HG02642 (cell line): ENCODE measurements around the gene VGF.
"Not testable (repeated sequence)": the region's sequence is repeated elsewhere in the genome, so short reads cannot be mapped to it uniquely, and the experiment has no call there.

ENCODE experiments used
- ATAC-seq: cut with Tn5 transposase; IDR thresholded peaks from one replicate; pipeline ENCODE4 v1.9.1; 2021; ENCODE audit warnings: mild to moderate bottlenecking; ENCODE audit not compliant: unreplicated experiment, poor library complexity

Gene VGF

DNA sequence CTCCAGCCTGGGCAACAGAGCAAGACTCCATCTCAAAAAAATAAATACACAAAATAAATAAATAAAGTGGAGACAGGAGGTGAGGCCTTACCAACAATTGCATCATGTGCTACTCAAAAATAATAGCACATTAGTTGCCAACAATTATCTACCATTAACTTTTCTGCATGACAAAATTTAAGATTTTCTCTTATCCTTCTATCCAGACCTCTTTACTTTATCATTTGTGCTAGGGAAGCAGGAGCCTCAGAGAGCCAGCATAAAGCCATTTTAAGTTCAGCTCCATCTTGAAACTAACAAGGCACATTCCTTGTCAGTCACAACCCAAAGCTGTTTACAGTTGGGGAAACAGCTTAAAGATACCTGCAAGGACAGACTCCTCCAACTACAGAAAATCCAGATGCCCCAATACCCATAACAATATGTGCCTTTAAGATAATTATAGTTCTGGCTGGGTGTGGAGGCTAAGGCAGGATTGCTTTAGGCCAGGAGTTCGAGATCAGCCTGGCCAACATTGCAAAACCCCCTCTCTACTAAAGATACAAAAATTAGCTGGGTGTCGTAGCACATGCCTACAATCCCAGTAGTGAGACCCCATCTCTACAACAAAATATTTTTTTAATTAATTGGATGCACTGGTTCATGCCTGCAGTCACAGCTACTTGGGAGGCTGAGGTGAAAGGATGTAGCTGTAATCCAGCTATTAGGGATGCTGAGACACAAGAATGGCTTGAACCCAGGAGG is 13.3 kb downstream of the VGF start:
- ATAC-seq: no peak

DNA sequence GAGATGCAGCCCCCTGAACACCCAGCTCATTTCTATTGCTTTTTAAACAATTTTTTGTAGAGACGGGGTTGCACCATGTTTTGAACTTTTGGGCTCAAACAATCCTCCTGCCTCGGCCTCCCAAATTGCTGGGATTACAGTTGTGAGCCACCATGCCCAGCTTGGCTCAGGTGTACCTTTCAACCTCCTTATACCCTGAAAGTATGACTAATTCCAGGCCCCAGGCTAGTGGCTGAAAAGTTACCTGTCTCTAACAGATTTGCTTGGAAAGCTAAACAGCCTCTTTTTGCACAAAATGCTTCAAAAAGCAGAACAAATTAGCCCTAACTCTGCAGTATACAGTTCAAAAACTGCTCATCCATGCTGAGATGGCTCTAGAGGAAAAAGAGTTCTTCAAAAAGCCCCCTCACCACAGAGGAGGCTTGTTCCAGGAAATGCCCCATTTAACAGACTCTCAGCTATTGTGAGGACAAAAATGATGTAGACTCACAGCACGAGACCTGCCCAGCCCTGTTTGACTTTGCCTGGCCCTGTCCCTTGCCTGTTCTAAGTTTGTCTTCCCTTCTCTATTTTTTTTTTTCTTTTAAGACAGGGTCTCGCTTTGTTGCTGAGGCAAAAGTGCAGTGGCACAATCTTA is 24.5 kb downstream of the VGF start:
- ATAC-seq: no peak

DNA sequence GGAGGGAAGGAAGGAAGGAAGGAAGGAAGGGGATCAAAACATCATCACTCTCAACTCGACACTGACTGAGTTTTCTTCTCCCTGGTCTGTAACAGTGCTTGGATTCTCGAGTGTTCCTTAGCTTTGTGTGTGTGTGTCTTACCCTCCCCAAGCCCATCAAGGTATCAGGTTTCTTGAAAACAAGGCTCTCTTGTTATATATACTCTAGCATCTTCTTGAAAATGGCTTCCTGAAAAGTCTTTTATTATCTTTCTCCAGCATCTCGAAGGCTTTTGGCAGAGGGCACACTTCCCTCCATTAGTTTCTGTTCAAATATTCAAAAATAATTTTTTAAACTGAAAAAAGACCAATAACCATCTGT is 25.1 kb downstream of the VGF start:
- no peak for ATAC-seq

DNA sequence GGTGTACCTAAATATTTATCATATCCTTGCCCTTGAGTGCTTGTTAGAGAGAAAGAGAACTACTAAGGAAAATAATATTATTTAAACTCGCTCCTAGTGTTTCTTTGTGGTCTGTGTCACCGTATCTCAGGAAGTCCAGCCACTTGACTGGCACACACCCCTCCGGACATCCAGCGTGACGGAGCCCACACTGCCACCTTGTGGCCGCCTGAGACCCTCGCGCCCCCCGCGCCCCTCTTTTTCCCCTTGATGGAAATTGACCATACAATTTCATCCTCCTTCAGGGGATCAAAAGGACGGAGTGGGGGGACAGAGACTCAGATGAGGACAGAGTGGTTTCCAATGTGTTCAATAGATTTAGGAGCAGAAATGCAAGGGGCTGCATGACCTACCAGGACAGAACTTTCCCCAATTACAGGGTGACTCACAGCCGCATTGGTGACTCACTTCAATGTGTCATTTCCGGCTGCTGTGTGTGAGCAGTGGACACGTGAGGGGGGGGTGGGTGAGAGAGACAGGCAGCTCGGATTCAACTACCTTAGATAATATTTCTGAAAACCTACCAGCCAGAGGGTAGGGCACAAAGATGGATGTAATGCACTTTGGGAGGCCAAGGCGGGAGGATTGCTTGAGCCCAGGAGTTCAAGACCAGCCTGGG is 27.0 kb downstream of the VGF start:
- ATAC-seq: peak; percentile 77

DNA sequence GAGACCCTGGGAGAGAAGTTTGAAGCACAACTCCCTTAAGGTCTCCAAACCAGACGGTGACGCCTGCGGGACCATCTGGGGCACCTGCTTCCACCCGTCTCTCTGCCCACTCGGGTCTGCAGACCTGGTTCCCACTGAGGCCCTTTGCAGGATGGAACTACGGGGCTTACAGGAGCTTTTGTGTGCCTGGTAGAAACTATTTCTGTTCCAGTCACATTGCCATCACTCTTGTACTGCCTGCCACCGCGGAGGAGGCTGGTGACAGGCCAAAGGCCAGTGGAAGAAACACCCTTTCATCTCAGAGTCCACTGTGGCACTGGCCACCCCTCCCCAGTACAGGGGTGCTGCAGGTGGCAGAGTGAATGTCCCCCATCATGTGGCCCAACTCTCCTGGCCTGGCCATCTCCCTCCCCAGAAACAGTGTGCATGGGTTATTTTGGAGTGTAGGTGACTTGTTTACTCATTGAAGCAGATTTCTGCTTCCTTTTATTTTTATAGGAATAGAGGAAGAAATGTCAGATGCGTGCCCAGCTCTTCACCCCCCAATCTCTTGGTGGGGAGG is 27.6 kb downstream of the VGF start:
- ATAC-seq: no peak

DNA sequence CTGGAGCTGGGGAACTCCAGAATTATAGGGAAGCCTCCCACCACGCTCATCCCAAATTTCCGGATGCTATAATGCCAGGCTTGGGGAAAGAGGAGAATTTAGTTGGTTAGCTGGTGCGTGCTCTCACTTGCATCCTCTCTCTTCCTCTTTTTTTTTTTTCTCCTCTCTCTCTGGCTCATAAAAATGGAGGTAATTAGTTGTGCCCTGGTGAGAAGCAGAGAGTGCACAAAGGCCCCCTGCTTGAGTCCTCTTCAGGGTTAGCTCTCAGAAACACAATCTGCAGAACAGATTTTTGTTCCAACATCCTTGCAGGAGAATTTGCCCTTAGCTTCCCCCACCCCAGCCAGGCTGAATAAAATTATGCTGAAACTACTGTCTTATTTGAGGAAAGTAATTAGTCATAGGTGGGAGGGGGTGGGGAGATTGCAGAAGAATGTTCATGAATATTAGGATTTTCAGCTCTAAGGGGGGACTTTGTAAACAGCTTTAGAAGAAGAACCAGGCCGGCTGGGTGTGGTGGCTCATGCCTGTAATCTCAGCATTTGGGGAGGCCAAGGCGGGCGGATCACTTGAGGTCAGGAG is 30.9 kb downstream of the VGF start:
- no peak for ATAC-seq

DNA sequence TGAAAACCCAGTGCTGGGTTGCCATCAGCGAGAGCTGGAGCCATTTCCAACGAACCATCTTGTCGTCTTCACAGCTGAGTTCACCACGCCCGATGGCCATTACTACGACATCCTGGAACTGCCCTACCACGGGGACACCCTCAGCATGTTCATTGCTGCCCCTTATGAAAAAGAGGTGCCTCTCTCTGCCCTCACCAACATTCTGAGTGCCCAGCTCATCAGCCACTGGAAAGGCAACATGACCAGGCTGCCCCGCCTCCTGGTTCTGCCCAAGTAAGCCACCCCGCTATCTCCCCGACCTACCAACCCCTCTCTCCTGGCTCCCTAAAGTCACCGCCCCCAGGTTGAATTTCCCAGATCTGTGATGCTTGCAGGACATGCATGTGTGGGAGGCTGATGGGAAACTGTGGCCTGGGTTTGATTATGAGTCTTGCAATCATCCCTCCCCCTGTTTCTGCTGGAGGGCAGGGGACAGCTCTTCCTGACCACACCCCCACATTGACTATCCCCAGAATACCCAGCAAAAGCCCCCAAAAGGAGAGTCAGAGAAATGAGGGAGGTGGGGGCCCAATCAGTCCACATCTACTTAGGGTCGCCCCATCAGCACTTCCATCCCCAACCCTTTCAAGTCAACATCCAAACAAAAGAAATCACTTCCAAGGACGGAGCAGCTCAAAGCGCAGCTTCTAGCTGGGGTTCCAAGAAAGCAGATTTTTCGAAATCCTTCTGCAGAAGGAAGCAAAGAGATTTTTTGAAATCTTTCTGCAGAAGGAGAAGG is 31.6 kb downstream of the VGF start:
- ATAC-seq: no peak

DNA sequence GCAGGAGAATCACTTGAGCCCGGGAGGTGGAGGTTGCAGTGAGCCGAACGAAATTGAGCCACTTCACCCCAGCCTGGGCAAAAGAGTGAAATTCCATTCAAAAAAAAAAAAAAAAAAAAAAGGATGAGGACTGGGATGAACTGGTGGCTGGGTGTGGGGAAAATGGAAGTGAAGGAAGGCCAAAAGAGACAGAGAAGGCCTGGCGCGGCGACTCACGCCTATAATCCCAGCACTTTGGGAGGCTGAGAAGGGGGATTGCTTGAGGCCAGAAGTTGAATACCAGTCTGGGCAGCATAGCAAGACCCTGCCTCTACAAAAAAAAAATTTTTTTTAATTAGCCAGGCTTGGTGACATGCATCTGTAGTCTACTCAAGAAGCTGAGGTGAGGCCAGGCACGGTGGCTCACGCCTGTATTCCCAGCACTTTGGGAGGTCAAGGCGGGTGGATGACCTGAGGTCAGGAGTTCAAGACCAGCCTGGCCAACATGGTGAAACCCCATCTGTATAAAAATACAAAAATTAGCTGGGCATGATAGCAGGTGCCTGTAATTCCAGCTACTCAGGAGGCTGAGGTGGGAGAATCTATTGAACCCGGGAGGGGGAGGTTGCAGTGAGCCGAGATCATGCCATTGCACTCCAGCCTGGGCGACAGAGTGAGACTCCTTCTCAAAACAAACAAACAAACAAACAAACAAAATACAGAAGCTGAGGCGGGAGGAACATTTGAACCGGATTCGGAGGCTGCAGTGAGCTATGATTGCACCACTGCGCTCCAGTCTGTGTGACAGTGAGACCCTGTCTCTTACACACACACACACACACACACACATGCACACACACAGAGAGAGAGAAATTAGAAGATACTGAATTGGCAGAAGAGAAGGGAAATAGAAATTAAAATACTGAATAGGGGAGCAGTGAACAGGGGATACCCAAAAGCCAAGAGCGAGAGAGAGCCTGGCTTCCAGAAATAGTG is 32.5 kb downstream of the VGF start:
- not testable (repeated sequence) for ATAC-seq

DNA sequence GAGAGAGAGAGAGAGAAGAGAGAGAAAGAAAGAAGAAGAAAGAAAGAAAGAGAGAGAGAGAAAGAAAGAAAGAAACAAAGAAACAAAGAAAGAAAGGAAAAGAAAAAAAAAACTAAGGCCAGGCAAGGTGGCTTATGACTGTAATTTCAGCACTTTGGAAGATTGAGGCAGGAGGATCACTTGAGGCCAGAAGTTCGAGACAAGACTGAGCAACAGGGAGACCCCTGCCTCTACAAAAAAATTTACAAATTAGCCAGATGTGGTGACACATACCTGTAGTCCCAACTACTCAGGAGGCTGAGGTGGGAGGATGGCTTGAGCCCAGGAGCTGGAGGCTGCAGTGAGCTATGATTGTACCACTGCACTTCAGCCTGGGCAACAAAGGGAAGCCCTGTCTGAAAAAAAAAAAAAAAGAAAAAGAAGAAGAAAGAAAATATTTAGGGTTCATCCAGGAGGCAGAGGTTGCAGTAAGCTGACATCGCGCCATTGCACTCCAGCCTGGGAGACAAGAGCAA is 35.7 kb downstream of the VGF start:
- ATAC-seq: no peak

DNA sequence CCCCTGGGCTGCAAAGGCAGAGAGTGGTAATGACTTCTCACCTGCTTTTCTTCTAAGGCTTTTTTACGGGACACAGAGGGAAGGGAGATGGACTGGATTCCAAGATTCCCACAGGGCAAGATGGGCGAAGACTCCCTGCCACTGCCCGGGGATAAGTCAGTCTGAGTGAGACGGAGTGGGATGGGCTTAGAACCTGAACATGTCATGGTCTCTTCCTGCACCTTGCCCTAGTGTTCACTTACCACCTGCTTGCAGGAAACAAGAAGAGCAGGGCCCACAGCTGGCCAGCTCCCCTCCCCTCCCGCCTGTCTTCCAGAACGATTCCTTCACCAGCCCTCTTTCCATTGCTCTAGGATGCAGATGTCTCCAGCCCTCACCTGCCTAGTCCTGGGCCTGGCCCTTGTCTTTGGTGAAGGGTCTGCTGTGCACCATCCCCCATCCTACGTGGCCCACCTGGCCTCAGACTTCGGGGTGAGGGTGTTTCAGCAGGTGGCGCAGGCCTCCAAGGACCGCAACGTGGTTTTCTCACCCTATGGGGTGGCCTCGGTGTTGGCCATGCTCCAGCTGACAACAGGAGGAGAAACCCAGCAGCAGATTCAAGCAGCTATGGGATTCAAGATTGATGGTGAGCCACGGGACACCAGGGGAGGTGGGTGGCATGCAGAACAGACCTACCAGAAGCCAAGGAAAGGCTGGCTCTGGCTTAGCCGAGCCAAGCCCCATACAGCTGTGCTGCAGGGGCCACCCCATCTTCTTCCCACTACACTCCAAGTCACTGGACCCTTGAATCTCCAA is 37.1 kb downstream of the VGF start:
- no peak for ATAC-seq

DNA sequence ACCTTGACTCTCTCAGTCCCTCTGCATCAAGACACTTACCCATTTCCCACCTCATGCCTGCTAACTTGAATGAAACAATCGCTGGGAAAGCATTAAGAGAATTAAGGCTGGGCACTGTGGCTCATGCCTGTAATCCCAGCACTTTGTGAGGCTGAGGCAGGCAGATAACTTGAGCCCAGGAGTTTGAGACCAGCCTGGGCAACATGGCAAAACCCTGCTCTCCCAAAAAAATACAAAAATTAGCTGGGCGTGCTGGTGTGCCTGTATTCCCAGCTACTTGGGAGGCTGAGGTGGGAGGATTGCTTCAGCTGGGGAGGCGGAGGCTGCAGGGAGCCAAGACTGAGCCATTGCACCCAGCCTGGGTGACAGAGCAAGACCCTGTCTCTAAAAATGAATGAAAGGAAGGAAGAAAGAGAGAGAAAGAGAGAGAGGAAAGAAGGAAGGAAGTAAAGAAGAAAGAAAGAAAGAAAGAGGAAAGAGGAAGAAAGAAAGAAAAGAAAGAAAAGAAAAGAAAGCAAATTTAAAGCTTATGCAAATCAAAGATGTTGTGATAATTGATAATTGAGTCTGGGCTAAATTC is 37.8 kb downstream of the VGF start:
- ATAC-seq: no peak

DNA sequence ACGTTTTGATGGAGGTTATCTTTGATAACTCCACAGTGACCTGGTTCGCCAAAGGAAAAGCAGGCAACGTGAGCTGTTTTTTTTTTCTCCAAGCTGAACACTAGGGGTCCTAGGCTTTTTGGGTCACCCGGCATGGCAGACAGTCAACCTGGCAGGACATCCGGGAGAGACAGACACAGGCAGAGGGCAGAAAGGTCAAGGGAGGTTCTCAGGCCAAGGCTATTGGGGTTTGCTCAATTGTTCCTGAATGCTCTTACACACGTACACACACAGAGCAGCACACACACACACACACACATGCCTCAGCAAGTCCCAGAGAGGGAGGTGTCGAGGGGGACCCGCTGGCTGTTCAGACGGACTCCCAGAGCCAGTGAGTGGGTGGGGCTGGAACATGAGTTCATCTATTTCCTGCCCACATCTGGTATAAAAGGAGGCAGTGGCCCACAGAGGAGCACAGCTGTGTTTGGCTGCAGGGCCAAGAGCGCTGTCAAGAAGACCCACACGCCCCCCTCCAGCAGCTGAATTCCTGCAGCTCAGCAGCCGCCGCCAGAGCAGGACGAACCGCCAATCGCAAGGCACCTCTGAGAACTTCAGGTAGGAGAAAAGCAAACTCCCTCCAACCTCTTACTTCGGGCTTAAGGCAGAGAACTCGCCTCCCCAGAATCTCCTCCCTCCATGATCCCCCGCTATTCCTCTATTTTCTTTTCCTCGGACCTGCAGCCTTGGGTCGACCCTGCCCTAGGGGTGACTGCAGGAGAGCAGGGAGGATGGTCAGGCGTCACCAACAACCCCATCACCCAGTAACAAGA is 38.5 kb downstream of the VGF start, which contains the start of gene SERPINE1:
Gene SERPINE1, plus strand, starts transcription at position 454 of the 809 bp plus-strand sequence. CDS start 1,290 bp downstream, outside the sequence.
- peak; percentile 38 for ATAC-seq

DNA sequence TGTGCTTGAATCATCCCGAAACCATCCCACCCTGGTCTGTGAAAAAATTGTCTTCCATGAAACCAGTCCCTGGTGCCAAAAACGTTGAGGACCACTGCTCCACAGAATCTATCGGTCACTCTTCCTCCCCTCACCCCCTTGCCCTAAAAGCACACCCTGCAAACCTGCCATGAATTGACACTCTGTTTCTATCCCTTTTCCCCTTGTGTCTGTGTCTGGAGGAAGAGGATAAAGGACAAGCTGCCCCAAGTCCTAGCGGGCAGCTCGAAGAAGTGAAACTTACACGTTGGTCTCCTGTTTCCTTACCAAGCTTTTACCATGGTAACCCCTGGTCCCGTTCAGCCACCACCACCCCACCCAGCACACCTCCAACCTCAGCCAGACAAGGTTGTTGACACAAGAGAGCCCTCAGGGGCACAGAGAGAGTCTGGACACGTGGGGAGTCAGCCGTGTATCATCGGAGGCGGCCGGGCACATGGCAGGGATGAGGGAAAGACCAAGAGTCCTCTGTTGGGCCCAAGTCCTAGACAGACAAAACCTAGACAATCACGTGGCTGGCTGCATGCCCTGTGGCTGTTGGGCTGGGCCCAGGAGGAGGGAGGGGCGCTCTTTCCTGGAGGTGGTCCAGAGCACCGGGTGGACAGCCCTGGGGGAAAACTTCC is 39.2 kb downstream of the VGF start:
- peak; percentile 5 for ATAC-seq

DNA sequence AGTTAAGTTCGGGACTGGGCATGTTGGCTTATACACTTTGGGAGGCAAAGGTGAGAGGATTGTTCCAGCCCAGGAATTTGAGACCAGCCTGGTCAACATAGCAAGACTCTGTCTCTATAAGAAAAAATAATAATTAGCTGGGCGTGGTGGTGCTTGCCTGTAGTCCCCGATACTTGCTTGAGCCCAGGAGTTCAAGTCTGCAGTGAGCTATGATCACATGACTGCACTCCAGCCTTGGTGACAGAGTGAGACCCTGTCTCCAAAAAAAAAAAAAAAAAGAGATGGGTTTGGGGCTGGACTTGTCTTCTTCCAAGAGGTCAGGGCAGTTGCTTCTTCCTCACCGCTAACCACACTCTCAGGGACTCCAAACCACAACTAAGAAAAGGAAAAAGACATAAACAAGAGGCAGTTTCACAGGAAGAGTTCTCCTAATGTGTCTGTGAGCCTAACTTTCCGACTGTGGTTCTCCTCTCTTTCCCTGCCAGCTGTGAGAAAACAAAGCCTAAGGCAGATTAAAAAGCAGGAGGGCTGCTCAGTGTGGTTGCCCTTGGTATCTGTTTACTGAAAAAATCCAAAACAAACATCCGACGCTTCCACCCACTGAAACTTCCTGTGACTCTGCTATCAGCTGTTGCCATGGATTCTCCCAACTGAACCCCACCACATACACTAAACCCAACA is 40.9 kb downstream of the VGF start:
- no peak for ATAC-seq

DNA sequence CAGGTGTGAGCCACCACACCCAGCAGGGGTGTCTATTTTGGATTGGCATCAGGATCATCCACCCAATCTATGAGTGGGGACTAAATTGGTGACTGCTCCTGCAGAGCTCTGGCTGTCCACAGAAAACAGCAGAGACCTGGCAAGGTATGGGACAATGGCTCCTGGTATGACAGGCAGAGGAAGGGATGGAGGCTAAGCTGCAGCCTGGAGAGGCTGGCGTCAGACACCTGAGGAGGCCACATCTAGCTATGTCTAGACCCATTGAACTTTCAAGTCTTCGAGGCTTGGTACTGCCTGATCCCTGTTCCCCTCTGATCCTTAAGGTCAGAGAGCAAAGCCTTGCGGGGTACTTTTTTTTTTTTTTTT is 41.7 kb downstream of the VGF start:
- ATAC-seq: no peak
